Measurements from ENCODE around the gene ABCD3.

DNA sequence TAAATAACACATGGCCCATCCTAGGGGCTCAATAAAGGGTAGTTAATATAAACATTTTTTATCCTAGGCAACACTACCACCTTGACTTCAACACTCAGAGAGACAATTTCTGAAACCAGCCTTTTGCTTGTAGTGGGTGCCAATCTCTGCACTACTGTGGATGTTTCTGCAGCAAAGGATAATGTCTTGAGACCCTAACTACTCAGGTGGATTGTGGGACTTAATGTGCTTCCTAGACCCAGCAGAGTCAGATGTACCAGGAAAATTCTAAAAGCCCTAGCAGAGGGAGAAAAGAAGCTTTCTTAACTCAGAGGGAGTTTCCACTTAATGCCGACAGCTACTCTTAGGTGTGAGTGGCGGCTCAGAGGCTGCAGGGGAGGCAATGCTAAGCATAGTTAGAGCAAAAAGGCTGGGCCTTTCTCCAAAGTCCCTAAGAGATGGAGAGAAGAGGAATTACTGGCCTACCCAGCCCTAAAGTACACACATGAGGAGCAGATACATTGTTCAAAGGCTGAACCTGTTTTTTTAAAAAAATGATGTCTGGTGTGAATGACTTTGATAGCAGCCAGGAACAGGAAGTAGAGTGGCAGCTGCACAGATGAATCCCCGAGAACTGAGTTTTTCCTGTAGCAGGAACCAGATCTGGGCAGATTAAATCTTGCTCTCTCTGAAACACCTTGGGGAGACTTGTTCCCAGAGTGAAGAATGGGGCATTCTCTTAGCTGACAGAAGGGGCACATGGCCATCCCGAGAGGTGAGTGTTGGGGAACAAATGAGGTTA lies 33.5 kb upstream of the ABCD3 start:
- no peak for TF ChIP-seq POLR2AphosphoS5 (IDR thresholded peaks at IDR 0.05; ENCODE audit: low read depth, low read length)
- no peak for TF ChIP-seq TAF1 (IDR thresholded peaks at IDR 0.05; ENCODE audit: low read depth, low read length)
- TF ChIP-seq POLR2A (IDR thresholded peaks at IDR 0.05; ENCODE audit: low read depth, low read length): no peak
- TF ChIP-seq SPI1 (IDR thresholded peaks at IDR 0.05; ENCODE audit: low read depth, low read length): no peak
- TF ChIP-seq PAX5 (IDR thresholded peaks at IDR 0.05; ENCODE audit: insufficient read depth, low read length, severe bottlenecking): no peak
- no peak for TF ChIP-seq POU2F2 (IDR thresholded peaks at IDR 0.05; ENCODE audit: low read depth, low read length)

All from GM12891 (cell line).